Stimulated activated CD4-positive, alpha-beta T cell treated with anti-CD3 and anti-CD28 coated beads, Interleukin-15, amount 100 ng/mL, for 48 hours (primary cell): ENCODE data around the gene CD27.
"Not testable (repeated sequence)": the region's sequence is repeated elsewhere in the genome, so short reads cannot be mapped to it uniquely, and the experiment has no call there.

Experiments
- DNase-seq, 2 donors: peaks; one replicate each; pipeline ENCODE4 v3.0.0-alpha.2; 2020; ENCODE audit warnings: low read depth in 2 of 2

The CD27 gene

DNA sequence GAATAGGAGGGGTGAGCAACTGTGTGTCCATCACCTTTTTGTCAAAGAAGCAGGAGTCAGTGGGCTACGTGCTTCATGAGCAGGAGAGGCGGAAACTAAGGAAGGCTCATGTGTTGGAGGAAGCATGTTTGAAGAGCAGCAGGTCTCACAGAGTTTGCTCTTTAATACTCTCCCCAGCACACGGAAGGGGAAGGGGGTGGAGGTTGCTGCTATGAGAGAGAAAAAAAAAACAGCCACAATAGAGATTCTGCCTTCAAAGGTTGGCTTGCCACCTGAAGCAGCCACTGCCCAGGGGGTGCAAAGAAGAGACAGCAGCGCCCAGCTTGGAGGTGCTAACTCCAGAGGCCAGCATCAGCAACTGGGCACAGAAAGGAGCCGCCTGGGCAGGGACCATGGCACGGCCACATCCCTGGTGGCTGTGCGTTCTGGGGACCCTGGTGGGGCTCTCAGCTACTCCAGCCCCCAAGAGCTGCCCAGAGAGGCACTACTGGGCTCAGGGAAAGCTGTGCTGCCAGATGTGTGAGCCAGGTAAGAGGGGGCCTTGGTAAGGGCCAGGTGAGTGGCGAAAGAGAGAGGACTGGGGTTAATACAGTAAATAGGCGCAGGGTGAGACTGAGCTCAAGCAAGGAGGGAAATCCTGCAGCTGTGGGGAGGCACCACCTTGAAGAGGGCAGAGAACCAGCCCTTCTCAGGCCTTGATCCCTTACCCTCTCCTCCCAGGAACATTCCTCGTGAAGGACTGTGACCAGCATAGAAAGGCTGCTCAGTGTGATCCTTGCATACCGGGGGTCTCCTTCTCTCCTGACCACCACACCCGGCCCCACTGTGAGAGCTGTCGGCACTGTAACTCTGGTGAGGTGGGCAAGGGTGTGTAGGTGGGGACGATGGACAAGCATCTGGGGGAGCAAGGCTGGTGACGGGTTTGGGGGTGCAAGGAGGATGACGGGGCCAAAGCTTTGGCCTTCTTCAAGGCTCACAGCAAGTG is at the start of gene CD27:
Gene CD27, plus strand, starts transcription at position 252 of the 985 bp plus-strand sequence. Its CDS starts 141 bp downstream, at position 393.
- DNase-seq = no peak

DNA sequence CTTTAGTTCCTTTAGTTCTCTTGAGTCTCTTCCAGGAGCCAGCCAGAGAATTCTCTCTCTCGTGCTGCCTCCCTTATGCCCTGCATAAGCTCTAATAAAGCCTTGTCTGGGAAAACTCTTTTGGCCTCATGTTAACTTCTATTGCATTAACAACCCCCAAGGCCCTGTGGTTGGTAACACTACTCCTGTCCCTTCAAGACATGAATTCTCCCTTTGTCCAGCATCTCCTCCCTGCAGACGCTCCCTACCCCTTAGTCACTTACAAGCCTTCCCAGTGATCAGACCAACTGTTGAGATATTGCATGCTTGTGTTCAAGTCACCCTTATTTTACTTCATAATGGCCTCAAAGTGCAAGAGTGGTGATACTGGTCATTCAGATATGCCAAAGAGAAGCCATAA is 48.7 kb upstream of the CD27 start:
- DNase-seq = no peak

DNA sequence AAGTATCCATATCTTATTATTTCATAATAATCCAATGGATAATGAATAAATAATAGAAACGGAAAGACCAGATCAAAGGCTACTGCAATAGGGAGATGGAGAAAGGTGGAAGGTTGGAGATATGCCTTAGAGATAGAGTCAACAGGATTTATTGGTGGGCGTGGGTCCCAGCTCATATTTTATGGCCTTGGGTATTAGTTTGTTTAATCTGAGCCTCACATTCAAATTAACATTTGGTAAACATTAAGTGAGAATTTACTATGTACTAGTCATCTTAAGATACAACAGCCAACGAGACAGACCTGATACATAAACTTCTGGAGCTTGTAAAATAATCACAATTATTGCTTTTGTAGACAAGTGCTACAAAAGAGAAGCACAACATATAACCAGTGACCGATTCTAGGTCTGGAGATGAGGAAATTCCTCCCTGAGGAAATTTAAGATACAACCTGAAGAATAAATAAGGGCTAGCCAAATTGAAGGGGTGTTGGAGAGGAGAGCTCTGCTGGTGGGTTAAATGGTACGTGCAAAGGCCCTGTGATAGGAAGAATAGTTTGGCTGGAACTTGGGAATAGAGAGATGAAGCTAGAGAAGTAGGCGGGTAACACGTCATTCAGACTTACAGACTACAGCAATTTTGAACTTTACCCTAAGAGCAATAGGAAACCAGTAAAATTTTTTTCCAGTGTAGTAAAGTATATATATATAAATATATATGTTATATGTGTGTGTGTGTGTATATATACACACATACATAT is 44.7 kb upstream of the CD27 start:
- no peak for DNase-seq

DNA sequence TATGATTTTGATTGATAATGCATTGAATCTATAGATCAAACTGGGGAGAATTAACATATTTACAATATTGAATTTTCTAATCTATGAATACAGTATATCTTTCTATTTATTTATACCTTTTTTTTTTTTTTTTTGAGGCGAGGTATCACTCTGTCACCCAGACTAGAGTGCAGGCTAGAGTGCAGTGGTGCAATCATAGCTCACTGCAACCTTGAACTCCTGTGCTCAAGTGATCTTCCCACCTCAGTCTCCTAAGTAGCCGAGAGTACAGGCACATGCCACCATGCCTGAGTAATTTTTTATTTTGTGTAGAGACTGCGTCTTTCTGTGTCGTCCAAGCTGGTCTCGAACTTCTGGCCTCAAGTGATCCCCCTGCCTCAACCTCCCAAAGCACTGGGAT is 40.4 kb upstream of the CD27 start:
- DNase-seq = no peak

DNA sequence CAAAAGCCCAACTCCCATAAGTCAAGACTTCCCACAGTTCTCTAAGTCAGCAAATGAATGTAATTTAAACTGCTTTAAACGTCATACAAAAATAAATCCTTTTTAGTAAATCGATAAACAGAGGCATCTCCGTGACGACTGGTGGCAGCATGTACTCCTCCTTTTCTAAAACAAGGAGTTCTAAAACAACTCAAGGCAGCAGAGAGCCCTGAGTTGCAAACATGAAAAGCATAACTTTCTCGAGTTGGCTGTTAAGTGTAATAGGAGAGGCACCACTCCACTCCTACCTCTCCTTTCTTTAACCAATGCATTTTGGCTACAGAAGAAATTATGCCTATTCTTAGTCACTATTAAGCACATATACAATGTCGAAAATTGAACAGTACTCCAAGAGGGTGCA is 38.8 kb upstream of the CD27 start:
- no peak for DNase-seq

DNA sequence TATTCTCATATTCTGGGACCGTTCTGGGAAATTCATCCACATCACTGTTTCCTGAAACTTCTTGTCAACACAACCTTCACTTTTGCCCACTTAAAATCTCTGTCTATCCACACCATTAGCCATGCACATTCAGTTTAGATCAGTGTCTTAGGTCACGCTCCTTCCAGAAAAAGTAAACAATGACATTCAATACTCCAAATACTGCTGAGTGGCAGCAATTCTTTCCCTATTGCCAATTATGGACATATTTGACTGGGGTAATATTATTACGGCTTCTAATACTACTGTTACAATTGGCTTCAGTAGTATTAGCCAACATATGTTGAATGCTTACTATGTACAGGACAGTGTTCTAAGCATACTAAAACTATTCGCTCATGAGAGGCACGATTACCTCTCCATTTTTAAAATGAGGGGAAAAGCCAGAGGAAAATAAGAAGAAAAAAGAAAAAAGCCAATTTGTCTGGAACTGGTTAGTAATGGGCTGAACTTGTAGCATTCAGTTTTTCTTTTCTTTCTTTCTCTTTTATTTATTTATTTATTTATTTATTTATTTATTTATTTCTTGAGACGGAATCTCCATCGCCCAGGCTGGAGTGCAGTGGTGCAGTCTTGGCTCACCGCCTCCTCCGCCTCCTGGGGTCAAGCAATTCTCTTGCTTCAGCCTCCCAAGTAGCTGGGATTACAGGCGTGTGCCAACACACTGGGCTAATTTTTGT is 37.4 kb upstream of the CD27 start:
- DNase-seq = no peak

DNA sequence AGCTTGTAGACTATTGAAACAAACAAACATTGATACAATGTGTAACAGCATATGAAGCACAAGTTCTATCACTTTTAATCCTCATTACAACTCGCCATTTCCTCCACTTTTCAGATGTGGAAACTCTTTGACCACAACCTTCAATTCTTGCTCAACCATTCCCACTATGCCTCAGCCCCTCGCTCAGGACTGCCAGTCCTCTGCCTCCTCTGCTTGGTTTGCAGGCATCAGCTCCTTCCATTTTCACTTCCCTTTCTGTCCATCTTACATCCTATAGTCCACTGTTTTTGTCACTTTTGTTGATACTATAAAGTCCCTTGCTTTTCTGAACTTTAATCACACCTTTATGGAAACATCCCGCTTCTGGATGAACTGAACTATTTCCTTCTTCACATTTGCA is 28.2 kb upstream of the CD27 start:
- no peak for DNase-seq

DNA sequence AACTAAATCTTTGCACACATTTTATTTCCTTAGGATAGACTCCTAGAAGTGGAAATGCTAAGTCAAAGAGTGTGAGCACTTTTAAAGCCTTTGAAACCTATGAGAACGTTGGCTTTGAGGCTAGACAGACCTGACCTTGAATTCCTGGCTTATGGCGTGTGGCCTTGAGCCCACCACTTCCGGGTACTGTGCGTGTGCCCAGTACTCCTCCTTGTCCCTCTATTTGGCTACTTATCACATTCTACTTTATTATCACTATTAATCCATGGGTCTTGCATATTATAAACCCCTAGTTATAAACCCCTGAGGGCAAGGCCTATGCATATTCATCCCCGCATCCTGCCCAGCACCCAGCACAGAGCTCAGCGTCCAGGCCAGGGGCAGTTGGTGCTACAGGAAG is 26.0 kb upstream of the CD27 start:
- DNase-seq = no peak

DNA sequence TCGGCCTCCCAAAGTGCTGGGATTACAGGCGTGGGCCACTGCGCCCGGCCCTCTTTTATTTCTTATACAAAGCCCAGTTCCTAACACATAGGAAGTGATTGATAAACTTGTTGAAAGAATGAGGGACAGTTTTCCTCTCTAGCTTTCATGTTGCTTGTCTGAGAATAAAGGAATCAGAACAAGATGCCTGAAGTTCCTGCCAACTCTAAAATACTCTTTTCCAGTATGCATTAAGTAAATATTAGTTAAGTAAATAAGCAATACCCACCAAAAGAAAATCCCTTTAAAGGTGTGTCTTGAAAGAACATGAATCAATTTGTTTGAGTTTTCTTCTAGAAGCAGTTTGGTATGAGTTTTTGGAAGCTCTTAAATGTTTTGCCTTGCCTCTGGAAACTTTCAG is 24.4 kb upstream of the CD27 start:
- no peak for DNase-seq

DNA sequence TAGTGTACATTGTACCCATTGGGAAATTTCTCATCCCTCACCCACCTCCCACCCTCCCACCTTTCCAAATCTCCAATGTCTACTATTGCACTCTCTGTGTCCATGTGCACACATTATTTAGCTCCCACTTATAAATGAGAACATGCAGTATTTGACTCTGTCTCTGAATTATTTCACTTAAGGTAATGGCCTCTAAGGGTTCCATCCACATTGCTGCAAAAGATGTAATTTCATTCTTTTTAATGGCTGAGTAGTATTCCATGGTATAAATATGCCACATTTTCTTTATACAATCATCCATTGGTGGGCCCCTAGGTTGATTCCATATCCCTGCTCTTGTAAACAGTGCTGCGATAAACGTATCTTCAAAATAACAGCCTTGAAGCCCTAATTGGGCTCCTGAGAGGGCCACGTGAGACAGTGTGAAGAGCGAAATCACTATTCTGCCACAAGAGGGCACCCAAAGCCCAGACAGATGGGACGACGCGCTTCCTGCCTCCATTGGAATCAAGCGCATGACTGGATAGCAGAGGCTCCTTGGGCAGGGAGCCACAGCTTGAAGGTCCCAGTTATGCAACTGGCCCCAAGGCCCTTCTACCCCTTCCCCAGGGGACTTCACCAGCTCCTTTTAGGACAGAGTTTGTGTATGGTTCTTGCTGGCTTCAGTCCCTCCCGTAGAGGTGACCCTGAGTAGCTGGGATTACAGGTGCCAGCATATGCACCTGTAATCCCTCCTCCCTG is 21.3 kb upstream of the CD27 start:
- DNase-seq = peak; percentile 64 to 70

DNA sequence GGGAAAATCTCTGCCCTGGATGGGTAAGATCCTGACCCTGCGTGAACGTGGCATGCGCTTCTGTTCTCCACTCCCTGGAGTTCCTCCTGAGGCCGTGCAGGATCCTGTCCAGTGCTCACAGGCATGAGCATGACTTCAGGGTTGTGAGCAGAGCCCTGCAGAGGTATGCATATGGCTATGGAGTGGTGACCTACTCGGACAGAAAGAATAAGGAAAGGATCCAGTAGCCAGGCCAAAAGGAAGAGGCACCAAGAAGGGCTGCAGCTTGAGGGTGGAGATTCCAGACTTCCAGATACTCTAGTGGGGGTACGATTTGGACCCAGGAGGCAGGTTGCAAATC is 20.8 kb upstream of the CD27 start:
- no peak for DNase-seq

DNA sequence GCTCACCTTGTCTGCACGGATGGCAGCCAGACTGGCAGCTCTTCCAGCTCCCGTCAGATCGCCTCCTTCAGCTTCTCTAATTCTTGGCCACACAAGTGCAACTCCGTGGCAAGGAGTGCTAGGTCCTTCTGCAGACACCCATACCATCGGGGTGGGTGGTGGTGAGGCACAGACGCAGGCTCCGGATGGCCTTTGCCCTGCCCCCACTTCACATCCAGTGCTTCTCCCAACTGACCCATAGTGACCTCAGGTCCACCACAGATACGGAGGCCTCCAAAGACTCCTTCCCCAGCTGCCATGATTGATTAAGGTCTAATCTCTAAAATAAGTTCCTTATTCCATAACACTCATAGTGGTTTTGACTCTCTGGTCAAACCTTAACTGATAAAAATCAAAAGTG is 19.9 kb upstream of the CD27 start:
- DNase-seq = no peak

DNA sequence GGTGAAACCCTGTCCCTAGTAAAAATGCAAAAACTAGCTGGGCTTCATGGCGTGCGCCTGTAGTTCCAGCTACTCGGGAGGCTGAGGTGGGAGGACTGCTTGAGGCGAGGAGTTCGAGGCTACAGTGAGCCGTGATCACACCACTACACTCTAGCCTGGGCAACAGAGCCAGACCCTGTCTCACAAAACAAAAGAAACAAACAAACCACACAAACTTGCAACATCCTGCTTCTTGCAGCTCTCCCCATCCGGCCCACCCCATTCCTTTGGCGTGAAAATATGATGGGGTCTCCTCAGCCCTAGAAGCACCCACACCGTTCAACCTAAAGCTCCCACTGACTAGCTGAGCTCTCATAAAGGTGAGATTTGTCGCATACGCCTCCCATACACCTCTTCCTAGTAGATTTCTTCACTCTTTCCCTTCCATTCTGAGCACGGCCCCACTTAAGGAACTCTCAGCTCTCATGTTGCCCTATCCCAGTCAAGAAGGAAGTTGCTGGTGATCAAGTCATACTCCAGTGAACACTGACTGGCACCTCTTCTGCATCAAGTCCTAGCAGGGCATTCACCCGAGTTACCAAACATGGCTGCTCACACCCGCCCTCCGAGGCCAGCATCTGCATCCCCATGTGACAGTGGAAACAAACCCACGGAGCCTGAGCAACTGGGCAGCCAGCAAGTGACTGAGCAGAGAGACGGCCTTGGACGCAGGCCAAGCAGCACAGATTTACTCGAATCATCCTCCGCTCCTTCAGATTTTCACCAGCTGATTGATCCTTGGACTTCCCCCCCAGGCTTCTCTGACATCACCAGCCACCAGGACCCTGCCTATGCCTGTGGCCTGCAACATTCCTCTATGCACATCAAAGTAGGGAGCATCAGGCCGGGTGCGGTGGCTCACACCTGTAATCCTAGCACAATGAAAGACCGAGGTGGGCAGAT is 18.9 kb upstream of the CD27 start:
- DNase-seq = no peak

DNA sequence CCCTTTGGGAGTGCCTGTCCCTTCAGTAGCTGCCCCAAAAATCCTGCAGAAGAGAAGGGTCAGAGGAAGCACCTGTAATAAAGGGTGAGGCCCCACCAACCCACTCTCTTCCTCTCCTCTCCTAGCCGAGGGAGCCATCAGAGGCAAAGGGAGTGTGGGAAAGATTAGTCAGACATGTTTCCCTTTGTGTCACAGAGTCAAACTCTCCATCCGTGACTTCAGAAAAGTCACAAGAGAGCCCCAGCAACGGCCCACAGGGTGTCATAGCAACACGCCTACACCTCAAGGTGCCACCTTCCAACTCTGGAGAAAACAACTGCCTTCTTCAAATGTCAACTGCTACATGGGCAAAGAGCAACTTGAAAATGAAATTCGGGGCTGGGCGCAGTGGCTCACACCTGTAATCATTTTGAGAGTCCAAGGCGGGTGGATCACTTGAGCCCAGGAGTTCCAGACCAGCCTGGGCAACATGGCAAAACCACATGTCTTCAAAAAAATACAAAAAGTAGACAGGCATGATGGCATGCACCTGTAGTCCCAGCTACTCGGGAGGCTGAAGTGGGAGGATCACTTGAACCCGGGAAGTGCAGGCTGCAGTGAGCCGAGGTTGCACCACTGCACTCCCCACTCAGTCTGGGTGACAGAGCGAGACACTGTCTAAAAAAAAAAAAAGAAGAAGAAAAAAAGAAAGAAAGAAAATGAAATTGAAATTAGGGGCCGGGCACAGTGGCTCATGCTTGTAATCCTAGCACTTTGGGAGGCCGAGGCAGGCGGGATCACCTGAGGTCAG is 17.7 kb upstream of the CD27 start:
- peak; percentile 93 for DNase-seq

DNA sequence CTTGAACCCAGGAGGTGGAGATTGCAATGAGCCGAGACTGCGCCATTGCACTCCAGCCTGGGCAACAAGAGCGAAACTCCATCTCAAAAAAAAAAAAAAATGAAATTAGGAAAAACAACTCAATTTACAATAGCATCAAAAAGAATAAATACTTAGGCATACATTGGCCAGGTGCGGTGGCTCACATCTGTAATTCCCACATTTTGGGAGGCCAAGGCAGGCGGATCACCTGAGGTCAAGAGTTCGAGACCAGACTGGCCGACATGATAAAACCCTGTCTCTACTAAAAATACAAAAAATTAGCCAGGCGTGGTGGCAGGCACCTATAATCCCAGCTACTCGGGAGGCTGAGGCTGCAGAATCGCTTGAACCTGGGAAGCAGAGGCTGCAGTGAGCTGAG is 17.0 kb upstream of the CD27 start:
- not testable (repeated sequence) for DNase-seq

DNA sequence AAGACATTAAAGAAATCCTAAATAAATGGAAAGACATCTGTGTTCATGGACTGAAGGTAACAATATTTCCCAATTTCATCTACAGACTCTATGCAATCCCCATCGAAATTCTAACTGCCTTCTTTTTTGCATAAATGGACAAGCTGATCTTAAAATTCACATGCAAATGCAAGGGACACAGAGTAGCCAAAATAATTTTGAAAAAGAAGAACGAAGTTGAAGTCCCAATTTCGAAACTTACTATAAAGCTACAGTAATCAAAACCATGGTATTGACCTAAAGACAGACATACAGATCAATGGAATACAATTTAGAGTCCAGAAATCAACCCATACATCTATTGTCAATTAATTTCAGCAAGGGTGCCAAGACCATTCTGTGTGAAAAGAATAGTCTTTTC is 16.4 kb upstream of the CD27 start:
- no peak for DNase-seq

DNA sequence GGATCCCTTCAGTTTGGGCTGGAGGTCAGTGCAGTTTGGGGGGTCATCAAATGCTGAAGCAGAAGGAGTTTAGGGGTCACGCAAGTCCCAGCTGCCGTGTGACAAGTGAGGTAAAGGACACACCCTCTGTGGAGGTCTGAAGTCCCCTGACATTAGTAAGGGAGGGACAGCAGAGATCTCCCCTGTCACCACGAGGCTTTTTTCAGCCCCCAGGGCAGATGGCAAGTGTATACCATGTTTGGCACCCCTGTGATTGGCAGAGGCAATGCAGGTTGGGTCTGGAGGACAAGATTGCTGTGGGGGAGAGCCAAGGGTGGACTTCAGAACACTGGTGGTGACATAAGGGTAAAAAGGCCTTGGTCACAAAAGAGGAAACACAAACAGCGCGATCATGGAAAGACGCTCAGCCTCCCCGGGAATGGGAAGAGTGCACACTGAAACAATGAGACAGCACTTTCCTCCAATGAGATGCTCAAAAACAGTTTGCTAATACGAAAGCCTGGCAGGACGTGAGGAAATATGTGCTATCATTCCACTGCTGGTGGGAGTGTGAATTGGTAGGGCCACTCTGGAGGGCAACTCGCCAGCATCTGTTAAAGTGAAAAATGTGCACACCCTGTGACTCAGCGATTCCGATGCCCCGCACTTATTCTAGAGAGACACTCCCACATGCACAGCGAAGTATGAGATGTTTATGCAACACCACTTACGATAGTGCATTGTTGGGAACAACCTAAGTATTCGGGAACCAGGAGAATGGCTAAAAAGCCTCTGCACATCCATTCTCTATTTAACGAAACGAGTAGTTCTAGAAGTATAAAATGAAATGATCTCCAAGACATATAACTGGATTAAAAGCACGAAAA is 14.4 kb upstream of the CD27 start:
- no peak for DNase-seq

DNA sequence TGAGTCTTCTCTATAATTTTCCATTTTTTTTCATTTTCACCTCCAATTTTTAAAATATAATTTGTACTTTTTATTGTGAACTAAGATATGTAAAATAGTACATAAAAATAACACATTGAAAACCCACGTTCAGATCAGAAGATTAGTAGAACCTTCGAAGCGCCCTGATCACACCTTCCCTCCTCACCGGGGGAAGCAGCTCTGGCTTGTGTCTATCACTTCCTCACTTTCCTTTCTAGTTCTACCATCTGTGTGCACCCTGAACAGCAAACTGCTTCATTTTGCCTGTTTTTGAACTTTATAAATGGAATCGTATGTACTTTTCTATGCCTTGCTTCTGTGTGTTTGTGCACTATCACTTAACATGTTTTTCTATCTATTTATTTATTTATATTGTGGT is 11.8 kb upstream of the CD27 start:
- no peak for DNase-seq
